Liver (tissue), 9 donors: ENCODE results near the gene TRPM2. TPM values are rescaled to one million over a fixed set of nuclear protein-coding genes. Genes with fewer than 3 reads are reported as not detected.

Source experiments
- DNase-seq: peaks from one replicate; pipeline ENCODE4 v3.0.0-alpha.2; 2017; ENCODE audit warnings: low spot score
- H3K27ac ChIP-seq, 2 donors: one replicate each; pipeline ENCODE4 v1.7.0; 2013; ENCODE audit warnings: inconsistent platforms in 2 of 2, low read length in 2 of 2, control low read depth in 1 of 2, low read depth in 1 of 2, mild to moderate bottlenecking in 1 of 2
- H3K27me3 ChIP-seq, 4 donors: one replicate each; pipeline versions ENCODE4 v1.6.1 to v1.7.0; 2013; ENCODE audit warnings: low read length in 3 of 4, inconsistent platforms in 1 of 4, mild to moderate bottlenecking in 1 of 4, moderate library complexity in 1 of 4; ENCODE audit not compliant: control insufficient read depth in 4 of 4, insufficient read depth in 4 of 4
- H3K36me3 ChIP-seq, 4 donors: one replicate each; pipeline versions ENCODE4 v1.6.1 to v1.7.0; 2013; ENCODE audit warnings: low read length in 3 of 4, mild to moderate bottlenecking in 3 of 4, low read depth in 1 of 4, moderate library complexity in 1 of 4; ENCODE audit not compliant: control insufficient read depth in 4 of 4, insufficient read depth in 3 of 4
- H3K4me1 ChIP-seq, 4 donors: one replicate each; pipeline versions ENCODE4 v1.6.1 to v1.7.0; 2013; ENCODE audit warnings: low read length in 3 of 4, mild to moderate bottlenecking in 3 of 4, moderate library complexity in 1 of 4; ENCODE audit not compliant: control insufficient read depth in 4 of 4, insufficient read depth in 4 of 4
- H3K4me3 ChIP-seq, 3 donors: one replicate each; pipeline versions ENCODE4 v1.6.1 to v1.7.0; 2013; ENCODE audit warnings: low read length in 3 of 3, control low read depth in 1 of 3, low read depth in 1 of 3, mild to moderate bottlenecking in 1 of 3
- H3K9ac ChIP-seq, 2 donors: one replicate each; pipeline ENCODE4 v1.7.0; 2013; ENCODE audit warnings: low read length in 2 of 2, mild to moderate bottlenecking in 2 of 2, moderate library complexity in 2 of 2, control low read depth in 1 of 2, low read depth in 1 of 2
- H3K9me3 ChIP-seq, 4 donors: one replicate each; pipeline versions ENCODE4 v1.6.1 to v1.7.0; 2013; ENCODE audit warnings: low read length in 3 of 4; ENCODE audit not compliant: control insufficient read depth in 4 of 4
- EGR1 ChIP-seq, 2 donors: IDR thresholded peaks; 2 replicates each; pipeline ENCODE4 v1.6.1; 2016 to 2018; ENCODE audit warnings: antibody characterized with exemption in 2 of 2, low read depth in 2 of 2
- FOXA1 ChIP-seq: IDR thresholded peaks from 2 replicates; pipeline ENCODE4 v1.6.1; 2016; ENCODE audit warnings: antibody characterized with exemption
- FOXA2 ChIP-seq: IDR thresholded peaks from 2 replicates; pipeline ENCODE4 v1.6.1; 2016; ENCODE audit warnings: antibody characterized with exemption
- GABPA ChIP-seq, 2 donors: IDR thresholded peaks in 1 of 2; conservative IDR thresholded peaks in 1 of 2; 2 replicates each; pipeline ENCODE4 v1.6.1; 2016; ENCODE audit warnings: antibody characterized with exemption in 2 of 2, mild to moderate bottlenecking in 1 of 2, moderate library complexity in 1 of 2
- HNF4A ChIP-seq, 2 donors: conservative IDR thresholded peaks; 2 replicates each; pipeline ENCODE4 v1.6.1; 2016; ENCODE audit warnings: antibody characterized with exemption in 2 of 2, mild to moderate bottlenecking in 2 of 2
- HNF4G ChIP-seq: IDR thresholded peaks from 2 replicates; pipeline ENCODE4 v1.6.1; 2016; ENCODE audit warnings: antibody characterized with exemption
- JUND ChIP-seq, 2 donors: IDR thresholded peaks; 2 replicates each; pipeline ENCODE4 v1.6.1; 2016; ENCODE audit warnings: antibody characterized with exemption in 2 of 2
- NR2F2 ChIP-seq: IDR thresholded peaks from 2 replicates; pipeline ENCODE4 v1.6.1; 2016; ENCODE audit warnings: antibody characterized with exemption
- RAD21 ChIP-seq, 2 donors: IDR thresholded peaks; 2 replicates each; pipeline ENCODE4 v1.6.1; 2016; ENCODE audit warnings: antibody characterized with exemption in 2 of 2, mild to moderate bottlenecking in 2 of 2
- RXRA ChIP-seq, 2 donors: IDR thresholded peaks; 2 replicates each; pipeline ENCODE4 v1.6.1; 2017 to 2018; ENCODE audit warnings: antibody characterized with exemption in 2 of 2, mild to moderate bottlenecking in 1 of 2
- SP1 ChIP-seq: IDR thresholded peaks from 2 replicates; pipeline ENCODE4 v1.6.1; 2018; ENCODE audit warnings: antibody characterized with exemption, mild to moderate bottlenecking
- TAF1 ChIP-seq: conservative IDR thresholded peaks from 2 replicates; pipeline ENCODE4 v1.6.1; 2016; ENCODE audit warnings: antibody characterized with exemption, mild to moderate bottlenecking
- YY1 ChIP-seq: IDR thresholded peaks from 2 replicates; pipeline ENCODE4 v1.6.1; 2016; ENCODE audit warnings: antibody characterized with exemption, mild to moderate bottlenecking
- WGBS: extraction: QIAGEN DNeasy Blood & Tissue Kit; methylation state at CpG from one replicate; pipeline ENCODE4 v1.1.7; 2013; 5-methylcytosine and 5-hydroxymethylcytosine counted together
- polyA plus RNA-seq, 2 donors: library from polyadenylated mRNA; stranded (reverse) in 1 of 2; unstranded in 1 of 2; fragments of 200-250 nt in 1 of 2; fragments of >200 nt in 1 of 2; fragmentation: Nextera tagmentation in 1 of 2; extraction: Ambion mirVana in 1 of 2; gene quantifications; one replicate each; pipeline versions ENCODE4 v1.2.1 to v1.2.3, GENCODE V29; 2013 to 2015
- total RNA-seq, 2 donors: library from RNA; depleted of rRNA; stranded (reverse); fragments of >200 nt; gene quantifications; one replicate each; pipeline ENCODE4 v1.2.3, GENCODE V29; 2014
- TF ChIP-seq, protein P1 (sequence below): IDR thresholded peaks from 2 replicates; pipeline ENCODE4 v1.6.1; 2016; ENCODE audit warnings: antibody characterized with exemption, mild to moderate bottlenecking
- TF ChIP-seq, protein P2 (sequence below): fragments of 150-350 bp; IDR thresholded peaks from 2 replicates; pipeline ENCODE4 v1.5.1; 2017; ENCODE audit warnings: improper control_type of control experiment, low read depth, low read length; ENCODE audit not compliant: missing input control
- TF ChIP-seq, protein P3 (sequence below): IDR thresholded peaks from 2 replicates; pipeline ENCODE4 v1.6.1; 2016; ENCODE audit warnings: antibody characterized with exemption
- TF ChIP-seq, protein P4 (sequence below): IDR thresholded peaks from 2 replicates; pipeline ENCODE4 v1.6.1; 2016; ENCODE audit warnings: antibody characterized with exemption
- TF ChIP-seq, protein P5 (sequence below): IDR thresholded peaks from 2 replicates; pipeline ENCODE4 v1.6.1; 2016; ENCODE audit warnings: antibody characterized with exemption
- donor health status: healthy.
- donor health status: healthy.
- donor health status: healthy.
- donor health status: healthy.
- donor health status: healthy.

Gene TRPM2
- total and polyA plus RNA-seq, 4 donors: 0.43 to 1.3 (median 0.63) TPM

DNA sequence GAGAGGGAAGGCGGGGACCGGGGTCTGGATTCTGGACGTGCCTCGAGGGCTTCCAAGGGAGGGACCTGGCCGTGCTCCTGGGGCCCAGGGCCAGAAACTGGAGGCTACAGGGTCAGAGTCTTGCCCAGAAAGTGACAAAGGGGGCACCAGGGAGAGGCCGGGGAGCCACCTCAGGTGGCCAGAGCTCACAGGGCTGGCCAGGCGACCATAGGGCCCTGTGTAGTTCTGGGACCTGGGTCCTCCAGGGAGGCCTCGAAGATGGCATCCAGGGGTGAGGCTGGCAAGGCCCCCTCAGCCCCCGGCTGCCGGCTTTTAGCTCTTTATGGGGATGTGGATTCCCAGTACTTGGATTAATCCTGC lies 87.6 kb downstream of the TRPM2 start:
- no peak overlapping the region for H3K9ac ChIP-seq
- H3K4me1 ChIP-seq: peaks cover 0 to 12% (median 7%) of the 10 kb centered on the region in 4 donors
- no peaks in the 10 kb centered on the region for H3K9me3 ChIP-seq
- no peaks in the 10 kb centered on the region for H3K27me3 ChIP-seq
- TF ChIP-seq HNF4G (no peak), EGR1 (IDR thresholded peaks at IDR 0.05; ENCODE audit: low read depth in 2 of 2) (no peak)
- no peak overlapping the region for H3K4me3 ChIP-seq
- H3K36me3 ChIP-seq: no peaks in the 10 kb centered on the region
- 92% methylated on average over 10 of the region's 10 CpGs for WGBS
- DNase-seq: no peak
- no peak overlapping the region for H3K27ac ChIP-seq

DNA sequence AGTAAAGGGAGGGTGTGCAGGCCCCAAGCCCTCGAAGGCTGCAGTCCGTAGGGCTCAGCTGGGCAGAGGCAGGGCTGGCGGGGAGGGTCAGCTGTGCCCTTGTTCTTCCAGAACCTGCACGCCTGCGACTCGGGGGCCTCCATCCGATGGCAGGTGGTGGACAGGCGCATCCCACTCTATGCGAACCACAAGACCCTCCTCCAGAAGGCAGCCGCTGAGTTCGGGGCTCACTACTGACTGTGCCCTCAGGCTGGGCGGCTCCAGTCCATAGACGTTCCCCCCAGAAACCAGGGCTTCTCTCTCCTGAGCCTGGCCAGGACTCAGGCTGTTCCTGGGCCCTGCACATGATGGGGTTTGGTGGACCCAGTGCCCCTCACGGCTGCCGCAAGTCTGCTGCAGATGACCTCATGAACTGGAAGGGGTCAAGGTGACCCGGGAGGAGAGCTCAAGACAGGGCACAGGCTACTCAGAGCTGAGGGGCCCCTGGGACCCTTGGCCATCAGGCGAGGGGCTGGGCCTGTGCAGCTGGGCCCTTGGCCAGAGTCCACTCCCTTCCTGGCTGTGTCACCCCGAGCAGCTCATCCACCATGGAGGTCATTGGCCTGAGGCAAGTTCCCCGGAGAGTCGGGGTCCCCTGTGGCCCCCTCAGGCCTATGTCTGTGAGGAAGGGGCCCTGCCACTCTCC lies 88.3 kb downstream of the TRPM2 start:
- H3K4me3 ChIP-seq: no peak overlapping the region
- WGBS: 90% methylated on average over 20 of the region's 20 CpGs
- DNase-seq: no peak

More for the DNA sequence above, 88.3 kb downstream of the TRPM2 start:
- no peak overlapping the region for H3K9ac ChIP-seq
- TF ChIP-seq GABPA (IDR thresholded peaks at IDR 0.05 in 1 of 2, conservative IDR thresholded peaks at IDR 0.05 in 1 of 2) (no peak), JUND (IDR thresholded peaks at IDR 0.05) (no peak), SP1 (no peak), FOXA2 (no peak), RAD21 (IDR thresholded peaks at IDR 0.05) (no peak), YY1 (no peak), FOXA1 (no peak), EGR1 (IDR thresholded peaks at IDR 0.05; ENCODE audit: low read depth in 2 of 2) (no peak), RXRA (IDR thresholded peaks at IDR 0.05) (no peak), NR2F2 (no peak), TAF1 (no peak), HNF4A (conservative IDR thresholded peaks at IDR 0.05) (no peak), HNF4G (no peak)
- TF ChIP-seq, protein P1, sequence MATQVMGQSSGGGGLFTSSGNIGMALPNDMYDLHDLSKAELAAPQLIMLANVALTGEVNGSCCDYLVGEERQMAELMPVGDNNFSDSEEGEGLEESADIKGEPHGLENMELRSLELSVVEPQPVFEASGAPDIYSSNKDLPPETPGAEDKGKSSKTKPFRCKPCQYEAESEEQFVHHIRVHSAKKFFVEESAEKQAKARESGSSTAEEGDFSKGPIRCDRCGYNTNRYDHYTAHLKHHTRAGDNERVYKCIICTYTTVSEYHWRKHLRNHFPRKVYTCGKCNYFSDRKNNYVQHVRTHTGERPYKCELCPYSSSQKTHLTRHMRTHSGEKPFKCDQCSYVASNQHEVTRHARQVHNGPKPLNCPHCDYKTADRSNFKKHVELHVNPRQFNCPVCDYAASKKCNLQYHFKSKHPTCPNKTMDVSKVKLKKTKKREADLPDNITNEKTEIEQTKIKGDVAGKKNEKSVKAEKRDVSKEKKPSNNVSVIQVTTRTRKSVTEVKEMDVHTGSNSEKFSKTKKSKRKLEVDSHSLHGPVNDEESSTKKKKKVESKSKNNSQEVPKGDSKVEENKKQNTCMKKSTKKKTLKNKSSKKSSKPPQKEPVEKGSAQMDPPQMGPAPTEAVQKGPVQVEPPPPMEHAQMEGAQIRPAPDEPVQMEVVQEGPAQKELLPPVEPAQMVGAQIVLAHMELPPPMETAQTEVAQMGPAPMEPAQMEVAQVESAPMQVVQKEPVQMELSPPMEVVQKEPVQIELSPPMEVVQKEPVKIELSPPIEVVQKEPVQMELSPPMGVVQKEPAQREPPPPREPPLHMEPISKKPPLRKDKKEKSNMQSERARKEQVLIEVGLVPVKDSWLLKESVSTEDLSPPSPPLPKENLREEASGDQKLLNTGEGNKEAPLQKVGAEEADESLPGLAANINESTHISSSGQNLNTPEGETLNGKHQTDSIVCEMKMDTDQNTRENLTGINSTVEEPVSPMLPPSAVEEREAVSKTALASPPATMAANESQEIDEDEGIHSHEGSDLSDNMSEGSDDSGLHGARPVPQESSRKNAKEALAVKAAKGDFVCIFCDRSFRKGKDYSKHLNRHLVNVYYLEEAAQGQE: no peak
- TF ChIP-seq, protein P2, sequence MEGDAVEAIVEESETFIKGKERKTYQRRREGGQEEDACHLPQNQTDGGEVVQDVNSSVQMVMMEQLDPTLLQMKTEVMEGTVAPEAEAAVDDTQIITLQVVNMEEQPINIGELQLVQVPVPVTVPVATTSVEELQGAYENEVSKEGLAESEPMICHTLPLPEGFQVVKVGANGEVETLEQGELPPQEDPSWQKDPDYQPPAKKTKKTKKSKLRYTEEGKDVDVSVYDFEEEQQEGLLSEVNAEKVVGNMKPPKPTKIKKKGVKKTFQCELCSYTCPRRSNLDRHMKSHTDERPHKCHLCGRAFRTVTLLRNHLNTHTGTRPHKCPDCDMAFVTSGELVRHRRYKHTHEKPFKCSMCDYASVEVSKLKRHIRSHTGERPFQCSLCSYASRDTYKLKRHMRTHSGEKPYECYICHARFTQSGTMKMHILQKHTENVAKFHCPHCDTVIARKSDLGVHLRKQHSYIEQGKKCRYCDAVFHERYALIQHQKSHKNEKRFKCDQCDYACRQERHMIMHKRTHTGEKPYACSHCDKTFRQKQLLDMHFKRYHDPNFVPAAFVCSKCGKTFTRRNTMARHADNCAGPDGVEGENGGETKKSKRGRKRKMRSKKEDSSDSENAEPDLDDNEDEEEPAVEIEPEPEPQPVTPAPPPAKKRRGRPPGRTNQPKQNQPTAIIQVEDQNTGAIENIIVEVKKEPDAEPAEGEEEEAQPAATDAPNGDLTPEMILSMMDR: no peak
- TF ChIP-seq, protein P3, sequence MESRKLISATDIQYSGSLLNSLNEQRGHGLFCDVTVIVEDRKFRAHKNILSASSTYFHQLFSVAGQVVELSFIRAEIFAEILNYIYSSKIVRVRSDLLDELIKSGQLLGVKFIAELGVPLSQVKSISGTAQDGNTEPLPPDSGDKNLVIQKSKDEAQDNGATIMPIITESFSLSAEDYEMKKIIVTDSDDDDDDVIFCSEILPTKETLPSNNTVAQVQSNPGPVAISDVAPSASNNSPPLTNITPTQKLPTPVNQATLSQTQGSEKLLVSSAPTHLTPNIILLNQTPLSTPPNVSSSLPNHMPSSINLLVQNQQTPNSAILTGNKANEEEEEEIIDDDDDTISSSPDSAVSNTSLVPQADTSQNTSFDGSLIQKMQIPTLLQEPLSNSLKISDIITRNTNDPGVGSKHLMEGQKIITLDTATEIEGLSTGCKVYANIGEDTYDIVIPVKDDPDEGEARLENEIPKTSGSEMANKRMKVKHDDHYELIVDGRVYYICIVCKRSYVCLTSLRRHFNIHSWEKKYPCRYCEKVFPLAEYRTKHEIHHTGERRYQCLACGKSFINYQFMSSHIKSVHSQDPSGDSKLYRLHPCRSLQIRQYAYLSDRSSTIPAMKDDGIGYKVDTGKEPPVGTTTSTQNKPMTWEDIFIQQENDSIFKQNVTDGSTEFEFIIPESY: no peak
- TF ChIP-seq, protein P4, sequence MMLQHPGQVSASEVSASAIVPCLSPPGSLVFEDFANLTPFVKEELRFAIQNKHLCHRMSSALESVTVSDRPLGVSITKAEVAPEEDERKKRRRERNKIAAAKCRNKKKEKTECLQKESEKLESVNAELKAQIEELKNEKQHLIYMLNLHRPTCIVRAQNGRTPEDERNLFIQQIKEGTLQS: no peak
- TF ChIP-seq, protein P5, sequence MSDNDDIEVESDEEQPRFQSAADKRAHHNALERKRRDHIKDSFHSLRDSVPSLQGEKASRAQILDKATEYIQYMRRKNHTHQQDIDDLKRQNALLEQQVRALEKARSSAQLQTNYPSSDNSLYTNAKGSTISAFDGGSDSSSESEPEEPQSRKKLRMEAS: no peak
- H3K27ac ChIP-seq: no peak overlapping the region
- no peaks in the 10 kb centered on the region for H3K36me3 ChIP-seq
- H3K27me3 ChIP-seq: no peaks in the 10 kb centered on the region
- no peaks in the 10 kb centered on the region for H3K9me3 ChIP-seq
- H3K4me1 ChIP-seq: peaks cover 0 to 12% (median 7%) of the 10 kb centered on the region in 4 donors
